NB4 (cell line): ENCODE results near the gene GPSM1.

ENCODE experiments used
- DNase-seq: peaks from one replicate; pipeline ENCODE4 v3.0.0; 2010; ENCODE audit warnings: low read depth
- H3K4me3 ChIP-seq: one replicate; pipeline ENCODE4 v1.5.1; 2011; ENCODE audit warnings: mild to moderate bottlenecking, low read depth, low read length, moderate library complexity
- MYC ChIP-seq: IDR thresholded peaks from 2 replicates; pipeline ENCODE4 v1.6.1; 2011; ENCODE audit warnings: low read depth, low read length
- POLR2A ChIP-seq: IDR thresholded peaks from 2 replicates; pipeline ENCODE4 v1.6.1; 2011; ENCODE audit warnings: mild to moderate bottlenecking; ENCODE audit not compliant: insufficient read length; ENCODE audit errors: extremely low read depth
- TF ChIP-seq, protein P1 (sequence below): IDR thresholded peaks from 2 replicates; pipeline ENCODE4 v1.6.1; 2011; ENCODE audit warnings: low read depth, low read length
- TF ChIP-seq, protein P2 (sequence below): IDR thresholded peaks from one replicate; pipeline ENCODE4 v1.5.1; 2012; ENCODE audit warnings: low read depth, low read length

GPSM1 gene

DNA sequence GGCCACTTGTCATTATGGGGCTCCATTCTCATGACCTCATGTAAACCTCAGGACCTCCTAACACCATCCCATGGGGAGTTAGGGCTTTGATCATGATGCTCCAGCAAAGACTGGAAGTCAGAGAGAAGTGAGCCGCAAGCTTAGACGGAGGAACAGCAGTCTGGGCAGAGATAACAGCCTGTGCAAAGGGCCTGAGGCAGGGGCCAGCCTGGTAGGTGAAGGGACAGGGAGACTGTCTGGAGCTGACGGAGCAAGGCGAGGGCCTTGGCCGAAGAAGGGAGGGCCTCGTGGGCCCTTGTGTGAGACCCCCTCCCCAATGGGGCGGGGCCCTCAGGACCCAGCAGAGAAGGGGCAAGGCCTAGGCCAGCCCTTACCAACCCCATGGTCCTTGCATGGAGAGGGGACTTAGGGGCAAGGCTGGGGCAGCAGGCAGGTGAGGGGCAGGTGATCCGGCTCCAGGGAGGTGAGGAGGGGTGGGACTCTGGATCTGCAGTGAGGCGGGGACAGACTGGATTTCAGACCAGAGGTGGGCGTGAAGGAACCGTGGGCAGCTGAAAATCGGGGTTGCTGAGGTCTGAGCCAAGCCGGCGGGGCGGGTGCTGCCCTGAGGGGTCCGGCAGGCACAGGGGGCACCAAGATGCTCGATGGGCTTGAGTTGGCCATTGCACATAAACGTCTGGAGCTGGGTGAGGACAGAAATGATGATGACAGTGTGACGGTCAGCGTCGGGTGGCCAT lies 17.4 kb downstream of the GPSM1 start:
- no peak overlapping the region for H3K4me3 ChIP-seq
- TF ChIP-seq, protein P1, sequence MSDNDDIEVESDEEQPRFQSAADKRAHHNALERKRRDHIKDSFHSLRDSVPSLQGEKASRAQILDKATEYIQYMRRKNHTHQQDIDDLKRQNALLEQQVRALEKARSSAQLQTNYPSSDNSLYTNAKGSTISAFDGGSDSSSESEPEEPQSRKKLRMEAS: no peak
- TF ChIP-seq POLR2A: no peak
- TF ChIP-seq MYC: no peak
- TF ChIP-seq, protein P2, sequence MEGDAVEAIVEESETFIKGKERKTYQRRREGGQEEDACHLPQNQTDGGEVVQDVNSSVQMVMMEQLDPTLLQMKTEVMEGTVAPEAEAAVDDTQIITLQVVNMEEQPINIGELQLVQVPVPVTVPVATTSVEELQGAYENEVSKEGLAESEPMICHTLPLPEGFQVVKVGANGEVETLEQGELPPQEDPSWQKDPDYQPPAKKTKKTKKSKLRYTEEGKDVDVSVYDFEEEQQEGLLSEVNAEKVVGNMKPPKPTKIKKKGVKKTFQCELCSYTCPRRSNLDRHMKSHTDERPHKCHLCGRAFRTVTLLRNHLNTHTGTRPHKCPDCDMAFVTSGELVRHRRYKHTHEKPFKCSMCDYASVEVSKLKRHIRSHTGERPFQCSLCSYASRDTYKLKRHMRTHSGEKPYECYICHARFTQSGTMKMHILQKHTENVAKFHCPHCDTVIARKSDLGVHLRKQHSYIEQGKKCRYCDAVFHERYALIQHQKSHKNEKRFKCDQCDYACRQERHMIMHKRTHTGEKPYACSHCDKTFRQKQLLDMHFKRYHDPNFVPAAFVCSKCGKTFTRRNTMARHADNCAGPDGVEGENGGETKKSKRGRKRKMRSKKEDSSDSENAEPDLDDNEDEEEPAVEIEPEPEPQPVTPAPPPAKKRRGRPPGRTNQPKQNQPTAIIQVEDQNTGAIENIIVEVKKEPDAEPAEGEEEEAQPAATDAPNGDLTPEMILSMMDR: no peak

GRCh38 chr9:136345281-136346156 lies 18.2 kb downstream of the GPSM1 start:
- no peak overlapping the region for H3K4me3 ChIP-seq
- TF ChIP-seq, protein P1: no peak
- TF ChIP-seq MYC: no peak
- TF ChIP-seq, protein P2: peak; percentile 6
- no peak for DNase-seq

More for the DNA sequence above, 17.4 kb downstream of the GPSM1 start:
- no peak for DNase-seq

- no peak for TF ChIP-seq MYC
- TF ChIP-seq POLR2A: no peak
- TF ChIP-seq, protein P2: no peak
- TF ChIP-seq, protein P1: no peak
- H3K4me3 ChIP-seq: no peak overlapping the region
- no peak for DNase-seq
These were observed 18.8 kb downstream of the GPSM1 start for GRCh38 chr9:136346157-136346481.

DNA sequence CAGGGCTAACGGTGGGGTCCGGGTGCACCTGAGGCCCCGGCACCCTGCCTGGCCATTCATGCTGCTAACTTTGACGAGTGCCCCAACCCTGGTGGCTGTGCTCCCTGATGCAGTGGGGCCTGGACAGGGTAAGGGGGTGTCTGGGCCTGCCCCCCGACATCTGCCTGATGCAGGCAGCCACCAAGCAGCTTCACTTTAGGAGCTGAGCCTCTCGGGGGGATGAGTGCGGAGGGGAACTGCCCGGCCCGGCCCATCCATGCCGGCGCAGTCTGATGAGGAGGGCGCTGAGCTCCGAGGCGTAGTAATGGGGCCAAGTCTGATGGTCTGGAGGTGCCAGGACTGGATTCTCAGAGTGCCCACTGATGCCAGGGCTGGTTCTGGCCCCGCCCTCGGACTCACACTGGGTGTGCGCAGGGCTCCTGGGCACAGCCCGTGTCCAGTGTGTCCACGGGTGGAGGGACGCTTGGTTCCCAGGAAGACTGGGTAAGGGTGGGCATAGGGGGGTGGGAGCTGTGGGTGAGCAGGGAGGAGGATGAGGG lies 19.7 kb downstream of the GPSM1 start:
- TF ChIP-seq, protein P1: no peak
- TF ChIP-seq POLR2A: no peak
- TF ChIP-seq MYC: no peak
- no peak overlapping the region for H3K4me3 ChIP-seq
- no peak for DNase-seq

- H3K4me3 ChIP-seq: no peak overlapping the region
- TF ChIP-seq, protein P1: no peak
- TF ChIP-seq MYC (no peak), POLR2A (no peak)
- TF ChIP-seq, protein P2: no peak
- DNase-seq: no peak
These were observed 20.3 kb downstream of the GPSM1 start for GRCh38 chr9:136347472-136348256.
